HepG2 (cell line): ENCODE data around the gene ZNF865. TPM values are rescaled to one million over a fixed set of nuclear protein-coding genes. Genes with fewer than 3 reads are reported as not detected.

Experiments
- ARID4A ChIP-seq: sonication (generic); formaldehyde crosslinking; IDR thresholded peaks from 2 replicates; pipeline ENCODE4 v1.5.0; 2020; ENCODE audit warnings: mild to moderate bottlenecking, missing genetic modification reagents, borderline replicate concordance
- CHD2 ChIP-seq: IDR thresholded peaks from 2 replicates; pipeline ENCODE4 v1.6.1; 2011; ENCODE audit warnings: low read depth, low read length, improper control_type of control experiment
- NONO ChIP-seq, 2 experiments: fragments of 450-650 bp in 1 of 2; sonication (generic) in 1 of 2; formaldehyde crosslinking in 1 of 2; IDR thresholded peaks in 1 of 2; conservative IDR thresholded peaks in 1 of 2; 2 replicates each; pipeline versions ENCODE4 v1.6.1 to v1.8.0; 2017 to 2022; ENCODE audit warnings: mild to moderate bottlenecking in 1 of 2, missing genetic modification reagents in 1 of 2, moderate library complexity in 1 of 2
- POLR2AphosphoS2 ChIP-seq: IDR thresholded peaks from 2 replicates; pipeline ENCODE4 v1.6.1; 2011; ENCODE audit warnings: low read depth, low read length, improper control_type of control experiment
- SMAD3 ChIP-seq: sonication (generic); formaldehyde crosslinking; IDR thresholded peaks from 2 replicates; pipeline ENCODE4 v1.4.0; 2020; ENCODE audit warnings: missing genetic modification reagents
- SYNCRIP ChIP-seq: fragments of 200-400 bp; formaldehyde crosslinking; IDR thresholded peaks from 2 replicates; pipeline ENCODE4 v1.6.1; 2018; ENCODE audit warnings: mild to moderate bottlenecking, low read depth, low read length; ENCODE audit not compliant: insufficient read depth
- TCF7L2 ChIP-seq: IDR thresholded peaks from 2 replicates; pipeline ENCODE4 v1.6.1; 2011; ENCODE audit warnings: mild to moderate bottlenecking, low read depth, low read length, moderate library complexity
- YEATS2 ChIP-seq: sonication (generic); formaldehyde crosslinking; IDR thresholded peaks from 2 replicates; pipeline ENCODE4 v1.4.0; 2020; ENCODE audit warnings: missing genetic modification reagents, borderline replicate concordance
- ZBTB40 ChIP-seq, 2 experiments: fragments of 450-650 bp in 1 of 2; sonication (generic) in 1 of 2; formaldehyde crosslinking in 1 of 2; IDR thresholded peaks; 2 replicates each; pipeline versions ENCODE4 v1.6.1 to v1.8.0; 2016 to 2022; ENCODE audit warnings: antibody characterized with exemption in 1 of 2, mild to moderate bottlenecking in 1 of 2, missing genetic modification reagents in 1 of 2
- ZFX ChIP-seq: sonication (generic); formaldehyde crosslinking; IDR thresholded peaks from 2 replicates; pipeline ENCODE4 v1.4.0; 2020; ENCODE audit warnings: mild to moderate bottlenecking, low read depth, missing genetic modification reagents, moderate library complexity
- ZNF770 ChIP-seq: sonication (generic); formaldehyde crosslinking; IDR thresholded peaks from 2 replicates; pipeline ENCODE4 v1.5.0; 2020; ENCODE audit warnings: mild to moderate bottlenecking, missing genetic modification reagents
- polyA plus RNA-seq, 8 experiments: library from polyadenylated mRNA; depleted of rRNA in 3 of 8; stranded (reverse) in 7 of 8; unstranded in 1 of 8; fragments of >200 nt; fragmentation: Illumina TruSeq in 4 of 8; extraction: Trizol in 4 of 8; gene quantifications; 2 replicates each; pipeline versions ENCODE4 v1.2.1 to v1.2.3, GENCODE V29; 2011 to 2016; ENCODE audit warnings: low read depth in 4 of 8, missing spikeins in 1 of 8, mixed read lengths in 1 of 8; ENCODE audit not compliant: insufficient read depth in 1 of 8
- total RNA-seq, 5 experiments: library from RNA; depleted of rRNA; stranded (reverse); fragments of >200 nt; fragmentation: Illumina TruSeq; extraction: Trizol; gene quantifications; 2 replicates each; pipeline ENCODE4 v1.2.3, GENCODE V29; 2016; ENCODE audit warnings: low read depth in 1 of 5

Gene ZNF865
- total and polyA plus RNA-seq, 2 of the 13 experiments (the other 11 are each of a cell fraction or from before 2014, with no cell fraction given), result 0.93 to 1.0 TPM

GRCh38 chr19:55605637-55606470 is at the start of gene ZNF865 (continued):
- TF ChIP-seq NONO (IDR thresholded peaks at IDR 0.05), result no peak
- no peak for TF ChIP-seq NONO (CRISPR knock-in tag; conservative IDR thresholded peaks at IDR 0.05)
- TF ChIP-seq YEATS2 (CRISPR knock-in tag), result peak; percentile 60; the same call in 1 of the 2 replicates
- TF ChIP-seq ZNF770 (CRISPR knock-in tag), result no peak
- no peak for TF ChIP-seq POLR2AphosphoS2
- no peak for TF ChIP-seq SMAD3 (CRISPR knock-in tag)
- TF ChIP-seq ZBTB40 (IDR thresholded peaks at IDR 0.05), result no peak
- TF ChIP-seq ZBTB40 (CRISPR knock-in tag; IDR thresholded peaks at IDR 0.05), result no peak
- TF ChIP-seq TCF7L2, result no peak
- TF ChIP-seq ZFX (CRISPR knock-in tag), result 0 out of 2 replicates have a peak, but pooled peaks have one; percentile 11
- no peak for TF ChIP-seq SYNCRIP
- TF ChIP-seq CHD2, result no peak
- 0 out of 2 replicates have a peak, but pooled peaks have one; percentile 10 for TF ChIP-seq ARID4A
